ENCODE measurements around the gene LONP2.

LONP2 gene

GRCh38 chr16:48405907-48406306 is 161.8 kb downstream of the LONP2 start:
- DNase-seq: no peak
